CD4-positive, alpha-beta T cell treated with Interleukin-2 at 100 ng/mL for 4 hours (primary cell): ENCODE results near the gene CD28.
A peak's percentile ranks its signal among the peaks of the same experiment; 100 is the strongest.
"Not testable (repeated sequence)": the region's sequence is repeated elsewhere in the genome, so short reads cannot be mapped to it uniquely, and the experiment has no call there.

Source experiments
- DNase-seq: peaks from one replicate; pipeline ENCODE4 v3.0.0-alpha.2; 2020; ENCODE audit warnings: low spot score

CD28 gene

GRCh38 chr2:203687165-203687564 lies 19.3 kb upstream of the CD28 start:
- no peak for DNase-seq

- DNase-seq = no peak
Measured at GRCh38 chr2:203688798-203689197, 17.6 kb upstream of the CD28 start.

- no peak for DNase-seq
Measured at GRCh38 chr2:203689426-203690116, 16.9 kb upstream of the CD28 start.

GRCh38 chr2:203690117-203690431 lies 16.4 kb upstream of the CD28 start:
- no peak for DNase-seq

GRCh38 chr2:203690441-203691047 lies 15.9 kb upstream of the CD28 start:
- DNase-seq = no peak

GRCh38 chr2:203691149-203691548 lies 15.3 kb upstream of the CD28 start:
- no peak for DNase-seq

- no peak for DNase-seq
Measured at GRCh38 chr2:203692031-203692710, 14.3 kb upstream of the CD28 start.

GRCh38 chr2:203693242-203693879 lies 13.1 kb upstream of the CD28 start:
- DNase-seq = no peak

- no peak for DNase-seq
Measured at GRCh38 chr2:203694191-203694590, 12.2 kb upstream of the CD28 start.

- DNase-seq = no peak
Measured at GRCh38 chr2:203697190-203697589, 9.2 kb upstream of the CD28 start.

- DNase-seq = not testable (repeated sequence)
Measured at GRCh38 chr2:203697763-203698162, 8.7 kb upstream of the CD28 start.

- DNase-seq = not testable (repeated sequence)
Measured at GRCh38 chr2:203698410-203698809, 8.0 kb upstream of the CD28 start.

GRCh38 chr2:203704430-203704829 lies 2.0 kb upstream of the CD28 start:
- no peak for DNase-seq

- peak; percentile 65 for DNase-seq
Measured at GRCh38 chr2:203705178-203705577, 1.3 kb upstream of the CD28 start.

- peak; percentile 40 for DNase-seq
Measured at GRCh38 chr2:203707530-203707929, 1.1 kb downstream of the CD28 start.

- DNase-seq = no peak
Measured at GRCh38 chr2:203708846-203709396, 2.5 kb downstream of the CD28 start.

- DNase-seq = no peak
Measured at GRCh38 chr2:203709416-203710040, 3.1 kb downstream of the CD28 start.

GRCh38 chr2:203710226-203710625 lies 3.8 kb downstream of the CD28 start:
- DNase-seq = peak; percentile 53

GRCh38 chr2:203710952-203711351 lies 4.5 kb downstream of the CD28 start:
- no peak for DNase-seq

- DNase-seq = peak; percentile 75
Measured at GRCh38 chr2:203711399-203711798, 5.0 kb downstream of the CD28 start.

GRCh38 chr2:203713381-203713780 lies 6.9 kb downstream of the CD28 start:
- DNase-seq = no peak

GRCh38 chr2:203714112-203714511 lies 7.7 kb downstream of the CD28 start:
- DNase-seq = no peak
